NT2/D1 (cell line): ENCODE data around the gene IFIT1.

Experiments used
- YY1 ChIP-seq: IDR thresholded peaks from 2 replicates; pipeline ENCODE4 v1.6.1; 2011; ENCODE audit not compliant: insufficient read length, insufficient read depth
- ZNF274 ChIP-seq: IDR thresholded peaks from 2 replicates; pipeline ENCODE4 v1.6.1; 2011; ENCODE audit warnings: mild to moderate bottlenecking, low read depth, low read length

- TF ChIP-seq YY1: no peak
- no peak for TF ChIP-seq ZNF274
Measured at GRCh38 chr10:89393898-89394297, 1.5 kb downstream of the IFIT1 start.
